GM21723 (cell line): ENCODE data around the gene TPRG1L.
A peak's percentile ranks its signal among the peaks of the same experiment; 100 is the strongest.

Experiments
- ATAC-seq: cut with Tn5 transposase; IDR thresholded peaks from one replicate; pipeline ENCODE4 v1.9.1; 2021; ENCODE audit warnings: mild to moderate bottlenecking, moderate library complexity; ENCODE audit not compliant: unreplicated experiment

TPRG1L gene

DNA sequence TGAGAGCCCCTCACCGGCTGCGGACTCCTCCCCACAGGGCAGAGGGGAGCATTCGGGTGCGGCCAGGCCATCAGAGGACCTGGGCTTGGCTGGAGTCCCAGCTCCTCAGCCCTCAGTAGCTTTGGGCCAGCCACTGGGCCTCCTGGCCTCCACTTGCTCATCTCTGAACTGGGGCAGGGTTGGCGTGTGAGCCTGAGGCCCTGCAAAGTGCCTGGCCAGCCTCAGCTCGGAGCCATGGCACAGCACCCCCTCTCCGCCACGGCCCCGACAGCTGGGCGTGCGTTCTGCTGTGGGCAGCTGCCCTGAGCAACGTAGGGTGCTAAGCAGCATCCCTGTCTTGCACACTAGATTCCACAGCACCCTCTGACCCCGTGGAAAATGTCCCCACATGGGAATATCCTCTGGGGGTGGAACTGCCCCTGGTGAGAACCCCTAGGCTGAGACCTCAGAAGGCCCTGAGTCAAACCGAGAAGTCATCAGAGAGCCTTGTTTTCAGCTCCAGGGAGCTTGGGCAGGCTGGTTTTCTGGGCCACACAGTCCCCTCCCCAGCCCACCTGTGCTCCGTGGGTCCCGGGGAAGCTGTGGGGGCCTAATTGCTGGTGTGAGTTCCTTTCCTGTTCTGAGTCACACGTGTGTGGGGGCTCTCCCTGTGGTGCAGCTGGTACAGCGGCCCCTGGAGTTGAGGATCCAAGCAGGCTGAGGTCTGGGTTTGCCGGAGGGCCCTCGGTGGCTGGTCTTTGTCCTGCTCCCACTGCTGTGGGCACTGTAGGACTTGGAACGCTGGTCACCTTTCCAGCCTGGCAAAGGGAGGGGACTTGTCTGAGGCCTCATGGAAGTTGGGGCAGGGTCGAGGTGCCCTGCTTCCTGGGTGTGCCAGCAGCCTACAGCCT lies 52.0 kb downstream of the TPRG1L start:
- peak; percentile 62 for ATAC-seq

DNA sequence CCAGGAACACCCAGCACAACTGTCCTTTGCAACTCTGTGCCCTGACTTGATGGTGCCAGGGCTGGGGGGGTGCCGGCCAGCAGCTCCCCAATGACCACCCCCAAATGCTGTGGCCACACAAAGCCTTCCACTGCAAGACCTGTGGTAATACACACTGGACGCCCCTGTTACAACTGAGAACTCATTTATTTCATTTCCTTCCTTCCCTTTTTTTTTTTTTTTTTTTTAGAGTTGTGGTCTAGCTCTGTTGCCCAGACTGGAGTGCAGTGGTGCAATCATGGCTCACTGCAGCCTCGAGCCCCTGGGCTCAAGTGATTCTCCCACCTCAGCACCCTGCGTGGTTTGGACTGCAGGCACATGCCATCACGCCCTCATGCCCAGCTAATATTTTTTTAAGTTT lies 52.7 kb downstream of the TPRG1L start:
- ATAC-seq: peak; percentile 15

DNA sequence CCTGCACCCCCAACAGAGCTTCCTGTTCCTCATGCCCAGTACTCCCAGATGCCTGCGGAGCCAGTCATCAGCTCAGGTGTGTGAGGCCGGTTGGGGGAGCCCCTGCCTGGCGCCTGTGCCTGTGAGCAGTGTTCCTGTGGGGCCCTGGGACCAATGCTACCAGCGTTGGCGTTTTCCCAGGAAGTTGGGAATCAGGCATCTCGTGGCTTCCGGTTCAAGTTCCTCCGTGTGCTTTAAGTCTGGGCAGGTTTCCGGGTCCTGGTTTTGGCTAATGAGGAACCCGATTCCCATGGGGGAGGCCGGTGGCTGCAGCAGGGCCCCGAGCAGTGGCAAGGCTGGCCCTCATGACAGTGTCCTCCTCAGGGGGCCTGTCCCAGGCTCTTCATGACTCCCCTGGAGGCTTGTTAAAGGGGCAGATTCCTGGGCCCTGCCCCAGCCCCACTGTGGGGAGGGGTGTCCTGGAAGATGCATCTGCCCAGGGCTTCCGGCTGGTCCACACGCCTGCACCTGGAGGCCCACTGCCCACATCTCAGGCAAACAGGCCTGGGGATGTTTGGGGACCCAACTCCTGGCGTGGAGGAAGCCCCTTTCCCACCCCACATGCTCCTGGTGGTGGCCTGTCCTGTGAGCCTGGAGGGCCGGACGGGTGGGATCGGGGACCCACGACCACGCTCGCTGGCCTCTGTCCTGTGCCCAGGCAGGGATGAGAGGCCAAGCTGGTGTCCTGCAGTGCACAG lies 53.7 kb downstream of the TPRG1L start:
- no peak for ATAC-seq

DNA sequence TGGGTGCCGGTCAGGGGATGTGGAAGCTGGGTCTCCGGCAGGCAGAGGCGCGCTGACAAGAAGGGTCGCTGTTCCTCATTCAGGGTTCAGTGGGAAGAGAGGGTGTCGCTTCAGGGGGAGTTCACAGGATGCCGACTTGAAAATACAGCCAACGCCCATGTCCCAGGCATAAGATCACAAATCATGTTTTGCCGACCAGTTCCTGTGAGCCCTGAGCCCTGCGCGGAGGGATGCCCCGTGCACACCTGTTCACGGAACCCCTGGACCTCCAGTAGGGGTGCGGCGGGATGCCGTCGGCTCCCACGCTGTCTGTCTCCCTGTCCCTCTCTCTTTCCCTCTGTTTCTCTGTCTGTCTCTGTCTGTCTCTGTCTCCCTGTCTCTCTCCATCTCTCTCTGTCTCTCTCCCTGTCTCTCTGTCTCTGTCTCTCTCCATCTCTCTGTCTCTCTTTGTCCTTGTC lies 54.3 kb downstream of the TPRG1L start:
- ATAC-seq: no peak
